NCI-H524 (cell line): Measurements from ENCODE around the gene KDELR3.

Source experiments
- DNase-seq, 2 experiments: peaks; one replicate each; lab custom pipeline; 2025; lab: John Stamatoyannopoulos, UW

The KDELR3 gene

DNA sequence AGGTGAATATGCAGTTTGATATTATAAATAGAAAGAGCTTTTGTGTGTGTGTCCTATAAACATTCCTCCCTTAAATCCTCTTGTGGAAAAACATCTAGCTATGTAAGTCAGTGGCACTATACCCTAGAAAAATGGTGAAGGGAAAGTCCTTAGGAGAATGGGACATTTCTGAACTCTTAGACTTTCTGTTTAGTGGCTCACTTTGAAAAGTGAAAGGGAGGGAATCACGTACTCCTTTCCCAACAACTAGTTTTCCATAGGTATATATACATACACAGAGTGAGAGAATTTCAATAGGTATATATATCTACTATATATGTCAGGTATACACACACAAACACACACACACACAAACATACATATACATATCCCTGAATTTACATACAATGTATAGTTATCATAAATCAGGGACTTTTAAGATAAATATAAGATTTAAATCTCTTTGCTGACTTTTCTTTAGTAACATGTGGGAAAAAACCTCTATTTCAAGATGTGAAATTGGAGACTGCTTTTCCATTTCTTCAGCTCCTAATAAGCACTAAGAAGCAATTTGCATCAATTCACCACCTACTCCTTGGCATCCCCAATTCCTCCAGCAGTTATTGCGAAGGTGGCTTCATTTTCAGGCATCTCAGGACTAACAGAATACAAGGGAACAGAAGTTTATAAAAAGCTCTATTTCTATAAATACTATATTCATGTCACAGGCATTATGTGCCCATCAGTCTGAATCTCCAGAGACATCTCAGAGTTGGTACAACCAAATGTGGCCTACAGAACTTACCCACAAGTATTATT is 51.8 kb downstream of the KDELR3 start:
- DNase-seq = no peak

DNA sequence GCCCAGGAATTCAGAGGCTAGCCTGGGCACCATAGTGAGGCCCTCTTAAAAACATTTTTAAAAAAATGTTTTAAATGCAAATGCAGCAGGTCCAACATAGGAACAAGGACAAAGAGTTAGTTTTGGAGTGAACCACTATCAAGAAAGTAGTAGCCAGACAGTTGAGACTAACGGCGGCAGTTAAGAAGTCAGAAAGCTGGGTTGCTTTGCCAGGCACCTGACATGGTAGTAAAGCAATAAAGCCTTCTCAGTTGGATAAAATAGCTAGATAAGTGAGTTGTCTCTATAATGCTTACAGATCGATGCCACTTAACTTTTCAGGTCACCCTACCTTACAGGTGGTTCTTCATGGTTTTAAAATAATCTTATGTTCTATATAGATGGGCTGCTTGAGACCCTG is 55.1 kb downstream of the KDELR3 start:
- no peak for DNase-seq

DNA sequence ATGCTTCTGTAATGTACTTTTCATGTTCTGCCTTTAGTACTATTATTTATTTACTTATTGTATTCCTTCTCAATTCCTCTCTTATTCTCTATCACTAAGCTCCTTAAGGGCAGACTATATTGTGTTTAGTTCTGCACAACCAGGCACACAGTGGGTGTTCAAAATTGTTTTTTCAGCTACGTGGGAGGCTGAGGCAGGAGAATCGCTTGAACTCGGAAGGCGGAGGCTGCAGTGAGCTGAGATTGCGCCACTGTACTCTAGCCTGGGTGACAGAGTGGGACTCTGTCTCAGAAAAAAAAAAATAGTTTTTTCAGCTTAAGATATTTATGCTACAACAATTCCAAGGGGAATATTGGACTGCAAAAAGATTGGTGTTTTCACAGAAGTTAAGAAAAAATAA is 55.6 kb downstream of the KDELR3 start:
- DNase-seq = no peak

DNA sequence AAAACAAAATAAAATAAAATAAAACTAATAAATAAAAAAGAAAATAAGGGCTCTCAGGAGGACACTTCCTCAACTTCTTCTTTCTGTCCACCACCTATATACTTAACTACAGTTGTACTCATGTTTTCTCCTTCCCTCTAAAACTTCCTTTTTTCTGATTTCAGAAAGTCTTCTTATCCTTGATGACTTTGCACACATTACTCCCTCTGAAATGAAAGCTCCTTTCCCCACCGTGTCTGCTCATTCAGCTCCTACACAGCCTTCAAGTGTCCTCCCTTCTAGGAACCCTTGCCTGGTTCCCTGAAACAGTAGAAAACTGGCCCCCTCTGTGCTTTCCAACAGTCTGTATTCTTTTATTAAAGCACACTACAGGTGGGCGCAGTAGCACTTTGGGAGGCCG is 56.5 kb downstream of the KDELR3 start:
- DNase-seq = no peak

DNA sequence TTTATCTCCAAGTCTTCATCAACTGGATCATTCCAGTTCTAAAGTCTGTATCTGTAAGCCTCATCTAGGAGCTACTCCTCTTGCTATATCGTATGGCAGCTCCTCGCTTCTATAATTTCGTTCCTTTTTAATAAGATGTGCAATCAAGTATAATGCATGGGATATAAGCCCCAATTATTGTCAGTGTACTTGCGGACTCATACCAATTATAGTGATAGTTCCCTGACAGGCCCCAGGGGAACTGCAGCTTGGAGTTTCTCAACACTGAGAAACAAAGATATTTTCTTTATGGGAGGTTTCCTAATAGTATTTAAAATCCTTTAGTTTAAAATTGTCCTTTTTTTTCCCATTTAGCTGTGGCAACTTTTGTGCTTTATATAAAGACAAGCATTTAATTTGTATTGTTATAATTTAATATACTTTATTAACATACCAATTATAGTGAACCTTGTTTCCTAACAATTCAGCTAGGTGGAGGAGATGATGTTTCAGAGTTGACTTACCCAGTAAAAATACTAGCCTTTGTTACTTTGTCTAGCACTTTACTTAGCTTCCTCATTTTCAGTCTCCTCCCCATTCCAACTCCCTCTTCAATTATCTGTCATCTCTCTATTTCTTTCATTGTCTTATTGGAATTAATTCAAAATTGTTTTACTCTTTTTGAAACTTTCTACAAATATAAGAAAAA is 63.5 kb downstream of the KDELR3 start:
- DNase-seq = no peak
